Neural progenitor cell (in vitro differentiated cells): ENCODE results near the gene LDLRAD4.

ENCODE experiments used
- CTCF ChIP-seq: fragments of 200-600 bp; sonication (generic); IDR thresholded peaks from 2 replicates; pipeline ENCODE4 v1.5.1; 2017; ENCODE audit warnings: antibody characterized with exemption, mild to moderate bottlenecking
- EZH2 ChIP-seq: fragments of 200-600 bp; sonication (generic); IDR thresholded peaks from 2 replicates; pipeline ENCODE4 v1.6.1; 2017; ENCODE audit warnings: antibody characterized with exemption, mild to moderate bottlenecking, moderate library complexity
- EZH2phosphoT487 ChIP-seq: fragments of 200-600 bp; sonication (generic); IDR thresholded peaks from 2 replicates; pipeline ENCODE4 v1.6.1; 2017; ENCODE audit warnings: antibody characterized with exemption

DNA sequence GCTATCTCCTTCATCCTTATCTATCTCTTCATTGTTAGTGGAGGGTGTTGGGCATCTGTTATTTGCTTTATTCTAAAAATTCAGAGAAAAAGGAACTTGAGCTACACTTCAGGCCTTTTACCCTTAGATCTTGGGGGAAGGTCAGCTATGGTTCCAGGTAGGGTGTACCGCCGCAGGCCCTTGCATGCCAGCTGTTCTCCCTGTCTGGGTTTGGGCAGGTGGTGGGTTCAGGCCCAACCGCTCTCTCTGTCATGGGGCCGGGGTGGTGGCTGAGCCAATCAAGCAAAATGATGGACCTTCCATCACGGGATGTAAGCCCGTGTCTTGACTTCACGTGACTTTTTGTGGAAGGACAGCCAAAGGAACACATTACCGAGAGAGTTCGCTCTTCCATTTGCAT lies 231.1 kb downstream of the LDLRAD4 start:
- TF ChIP-seq CTCF (no peak), EZH2 (no peak), EZH2phosphoT487 (no peak)
